Right forelimb (tissue), 1 donor: Measurements from ENCODE around the gene GALNS.

Experiments used
- DNase-seq: peaks from one replicate; pipeline ENCODE4 v3.0.0-alpha.2; 2018

GALNS gene

GRCh38 chr16:88888461-88889387, 32.0 kb upstream of the GALNS start:
- DNase-seq, result no peak

- DNase-seq, result no peak
Observed at GRCh38 chr16:88888057-88888456, 31.3 kb upstream of the GALNS start.

GRCh38 chr16:88886845-88887521, 30.2 kb upstream of the GALNS start:
- DNase-seq, result peak; percentile 82

GRCh38 chr16:88886420-88886844, 29.7 kb upstream of the GALNS start:
- no peak for DNase-seq

- DNase-seq, result no peak
Observed at GRCh38 chr16:88885693-88886280, 29.0 kb upstream of the GALNS start.

GRCh38 chr16:88884569-88885271, 28.0 kb upstream of the GALNS start:
- no peak for DNase-seq

- no peak for DNase-seq
Observed at GRCh38 chr16:88883946-88884345, 27.2 kb upstream of the GALNS start.

- no peak for DNase-seq
Observed at GRCh38 chr16:88883117-88883895, 26.6 kb upstream of the GALNS start.

- no peak for DNase-seq
Observed at GRCh38 chr16:88882358-88883030, 25.7 kb upstream of the GALNS start.

GRCh38 chr16:88881675-88882357, 25.1 kb upstream of the GALNS start:
- no peak for DNase-seq

- no peak for DNase-seq
Observed at GRCh38 chr16:88881007-88881615, 24.4 kb upstream of the GALNS start.

- DNase-seq, result no peak
Observed at GRCh38 chr16:88880226-88881006, 23.7 kb upstream of the GALNS start.

GRCh38 chr16:88879788-88880055, 23.0 kb upstream of the GALNS start:
- DNase-seq, result no peak

GRCh38 chr16:88878967-88879787, 22.4 kb upstream of the GALNS start:
- no peak for DNase-seq

GRCh38 chr16:88878356-88878755, 21.6 kb upstream of the GALNS start:
- DNase-seq, result no peak

GRCh38 chr16:88877564-88878289, 21.0 kb upstream of the GALNS start:
- no peak for DNase-seq

GRCh38 chr16:88876942-88877526, 20.3 kb upstream of the GALNS start:
- DNase-seq, result no peak

- no peak for DNase-seq
Observed at GRCh38 chr16:88875703-88876234, 19.0 kb upstream of the GALNS start.
